A549 (cell line): ENCODE measurements around the gene PRKCZ.

Source experiments
- ELK1 ChIP-seq: fragments of 150-350 bp; IDR thresholded peaks from 2 replicates; pipeline ENCODE4 v1.6.1; 2014; ENCODE audit warnings: low read depth, mild to moderate bottlenecking, low read length
- SMC3 ChIP-seq: fragments of >200 bp; sonication (Bioruptor Twin); formaldehyde crosslinking; IDR thresholded peaks from 3 replicates; pipeline ENCODE4 v1.6.1; 2018; ENCODE audit warnings: inconsistent platforms

GRCh38 chr1:2215909-2216766 is 165.9 kb downstream of the PRKCZ start:
- TF ChIP-seq SMC3 (no peak), ELK1 (no peak)
